Measurements from ENCODE around the gene INCENP. TPM values are rescaled to one million over a fixed set of nuclear protein-coding genes. Genes with fewer than 3 reads are reported as not detected.

Gene INCENP
- total RNA-seq, 1 experiment from 2014 or later, result 86.6 TPM

DNA sequence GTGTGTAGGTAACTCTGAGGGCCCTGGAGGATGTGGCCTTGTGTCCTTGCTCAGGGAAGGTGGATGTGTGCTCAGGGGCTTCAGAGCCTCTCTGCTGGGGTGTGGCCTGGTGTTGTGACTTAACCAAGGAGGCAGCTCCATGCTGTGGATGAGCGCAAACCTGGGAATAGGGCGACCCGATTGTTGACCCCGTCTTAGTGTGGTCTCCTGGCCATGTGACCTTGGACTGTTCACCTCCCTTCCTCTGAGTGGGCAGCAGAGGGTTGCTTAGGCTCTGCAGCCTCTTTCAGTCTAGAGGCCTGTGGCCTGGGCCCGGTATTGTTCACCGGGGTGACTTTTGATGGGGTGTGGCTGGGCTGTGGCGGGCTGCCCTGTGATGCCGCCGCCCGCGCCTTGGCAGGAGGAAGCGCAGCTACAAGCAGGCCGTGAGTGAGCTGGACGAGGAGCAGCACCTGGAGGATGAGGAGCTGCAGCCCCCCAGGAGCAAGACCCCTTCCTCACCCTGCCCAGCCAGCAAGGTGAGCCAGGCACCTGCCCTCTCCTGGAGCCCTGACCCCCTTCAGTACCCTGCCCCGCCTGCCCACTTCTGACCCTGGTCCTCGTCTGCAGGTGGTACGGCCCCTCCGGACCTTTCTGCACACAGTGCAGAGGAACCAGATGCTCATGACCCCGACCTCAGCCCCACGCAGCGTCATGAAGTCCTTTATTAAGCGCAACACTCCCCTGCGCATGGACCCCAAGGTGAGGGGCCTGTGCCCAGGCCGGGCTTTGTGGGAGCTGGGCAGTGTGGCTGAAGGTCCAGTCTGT lies 16.7 kb downstream of the INCENP start:
- no peak for DNase-seq (ENCODE audit: low read depth)

DNA sequence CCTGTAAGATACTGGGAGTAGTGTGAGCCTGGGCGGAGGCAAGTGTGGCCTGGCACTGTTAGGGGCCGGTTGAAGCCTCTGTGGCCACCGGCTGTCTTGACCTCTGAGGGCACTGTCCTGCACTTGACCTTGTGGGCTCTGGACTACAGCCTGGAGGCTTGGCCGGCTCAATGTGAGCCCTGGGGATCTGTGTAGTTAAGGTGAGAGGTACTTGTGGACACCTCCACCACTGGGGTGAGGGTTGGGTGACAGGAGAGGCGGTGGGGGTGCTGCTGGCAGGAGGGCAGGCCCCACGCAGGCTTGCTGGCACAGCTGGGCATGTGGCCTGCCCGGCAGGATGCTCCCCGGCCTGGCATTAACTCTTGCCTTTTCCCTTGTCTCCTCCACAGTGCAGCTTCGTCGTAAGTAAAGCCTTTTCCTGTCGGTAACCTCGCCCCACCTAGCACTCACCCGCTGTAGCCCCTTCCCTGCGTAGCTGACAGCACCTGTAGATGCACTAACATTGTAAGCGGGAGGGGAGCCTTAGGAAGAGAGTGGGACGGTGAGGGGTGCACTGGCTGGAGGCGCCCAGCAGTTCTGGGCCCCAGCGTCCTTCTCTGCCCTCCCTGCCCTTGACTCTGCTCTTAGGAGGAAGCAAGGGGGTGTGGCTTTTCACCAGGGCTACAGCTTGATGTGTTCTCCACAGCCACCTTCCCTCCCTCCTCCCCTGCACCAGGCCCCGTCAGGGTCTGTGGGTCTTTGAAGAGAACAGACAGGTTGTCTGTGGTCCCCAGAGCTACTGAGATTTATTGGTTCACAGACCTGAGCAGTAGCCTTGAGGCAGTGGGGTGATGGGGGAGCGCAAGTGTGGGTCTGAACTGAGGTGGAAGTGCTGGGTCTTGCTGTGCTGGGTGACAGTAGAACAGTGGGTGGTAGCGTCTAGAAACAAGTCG lies 17.6 kb downstream of the INCENP start:
- no peak for DNase-seq (ENCODE audit: low read depth)

GRCh38 chr11:62142043-62142375 lies 18.2 kb downstream of the INCENP start:
- no peak for DNase-seq (ENCODE audit: low read depth)

- no peak for DNase-seq (ENCODE audit: low read depth)
Observed at GRCh38 chr11:62142921-62143320, 19.1 kb downstream of the INCENP start.

DNA sequence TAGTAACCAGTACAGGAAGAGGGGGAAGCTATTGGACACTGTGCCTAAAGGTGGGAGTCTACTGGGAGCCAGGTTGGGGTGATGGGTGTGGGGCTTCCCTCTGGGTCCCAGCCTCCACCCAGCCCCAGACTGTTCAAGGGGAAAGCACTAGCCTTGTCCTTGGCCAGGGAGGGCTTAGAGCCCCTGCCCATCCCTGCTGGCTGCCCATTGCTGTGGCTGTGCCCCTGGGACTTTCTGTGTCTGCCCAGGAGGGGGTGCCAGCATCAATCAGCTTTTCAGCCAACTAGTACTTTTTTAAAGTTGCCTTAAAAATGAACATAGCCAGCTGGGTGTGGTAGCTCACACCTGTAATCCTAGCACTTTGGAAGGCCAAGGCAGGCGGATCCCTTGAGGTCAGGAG lies 19.9 kb downstream of the INCENP start:
- no peak for DNase-seq (ENCODE audit: low read depth)

- no peak for DNase-seq (ENCODE audit: low read depth)
Observed at GRCh38 chr11:62144641-62145255, 20.9 kb downstream of the INCENP start.

GRCh38 chr11:62145261-62145871 lies 21.6 kb downstream of the INCENP start:
- no peak for DNase-seq (ENCODE audit: low read depth)

- DNase-seq (ENCODE audit: low read depth), result no peak
Observed at GRCh38 chr11:62146476-62147200, 22.8 kb downstream of the INCENP start.

- no peak for DNase-seq (ENCODE audit: low read depth)
Observed at GRCh38 chr11:62147545-62147944, 23.7 kb downstream of the INCENP start.

DNA sequence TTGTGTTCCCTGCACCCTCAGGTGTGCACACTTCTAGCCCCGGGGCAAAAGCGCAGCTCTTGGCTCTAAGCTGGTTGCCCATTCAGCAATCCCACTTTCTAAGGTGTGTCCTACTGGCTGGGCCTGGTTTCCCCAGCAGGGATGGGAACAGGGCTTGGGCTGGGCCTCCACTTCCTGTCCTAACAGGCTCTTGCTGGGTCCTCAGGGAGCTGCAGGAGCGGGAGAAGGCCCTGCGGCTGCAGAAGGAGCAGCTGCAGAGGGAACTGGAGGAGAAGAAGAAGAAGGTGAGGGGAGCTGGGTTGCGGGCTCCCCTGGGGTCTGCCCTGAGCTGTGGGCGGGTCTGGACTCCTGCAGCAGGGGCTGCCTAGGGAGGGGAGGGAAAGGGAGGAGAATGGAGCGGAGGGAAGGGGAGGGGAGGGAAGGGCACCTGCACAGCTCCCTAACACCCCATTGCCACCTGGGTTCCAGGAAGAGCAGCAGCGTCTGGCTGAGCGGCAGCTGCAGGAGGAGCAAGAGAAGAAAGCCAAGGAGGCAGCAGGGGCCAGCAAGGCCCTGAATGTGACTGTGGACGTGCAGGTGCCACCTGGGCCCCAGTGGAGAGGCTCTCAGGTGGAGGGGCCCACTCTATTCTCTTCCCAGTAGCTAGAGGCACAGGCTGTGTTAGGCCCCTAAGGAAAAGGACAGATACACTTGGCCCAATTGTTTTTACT lies 24.6 kb downstream of the INCENP start:
- no peak for DNase-seq (ENCODE audit: low read depth)

DNA sequence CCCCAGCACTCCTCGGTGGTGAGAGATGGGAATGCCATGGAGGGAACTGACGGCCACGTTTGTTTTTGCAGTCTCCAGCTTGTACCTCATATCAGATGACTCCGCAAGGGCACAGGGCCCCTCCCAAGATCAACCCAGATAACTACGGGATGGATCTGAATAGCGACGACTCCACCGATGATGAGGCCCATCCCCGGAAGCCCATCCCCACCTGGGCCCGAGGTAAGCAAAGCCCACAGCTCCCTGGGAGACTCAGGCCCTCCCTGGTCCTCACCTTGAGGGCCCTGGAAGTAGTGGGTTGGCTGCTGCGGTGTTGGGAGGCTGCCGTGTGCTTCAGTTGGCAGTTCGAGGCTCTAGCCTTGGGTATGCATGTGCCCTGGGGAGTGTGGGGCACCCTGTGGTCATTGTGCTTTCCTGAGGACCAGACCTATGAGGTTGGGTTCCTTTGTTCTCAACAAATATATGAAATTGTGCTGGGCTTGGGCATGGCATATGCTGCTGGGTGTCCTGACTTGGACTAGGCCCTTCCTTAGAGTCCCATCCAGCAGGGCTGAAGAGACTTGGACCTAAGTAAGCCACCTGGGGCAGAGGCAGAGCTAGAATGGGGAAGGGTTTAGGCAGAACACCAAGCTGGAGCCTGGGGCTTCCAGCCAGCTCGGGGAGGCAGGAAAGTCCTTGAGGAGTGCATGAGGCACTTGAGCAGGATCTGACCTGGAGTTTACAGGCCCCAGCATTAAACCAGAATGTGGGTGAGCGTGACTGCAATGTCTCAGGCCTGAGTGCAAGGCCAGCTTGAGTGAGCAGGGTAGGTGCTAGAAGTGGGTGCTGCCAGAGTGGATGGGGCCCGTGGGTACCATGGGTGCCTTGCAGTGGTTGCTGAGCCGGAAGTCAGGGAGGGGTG lies 26.4 kb downstream of the INCENP start:
- no peak for DNase-seq (ENCODE audit: low read depth)

DNA sequence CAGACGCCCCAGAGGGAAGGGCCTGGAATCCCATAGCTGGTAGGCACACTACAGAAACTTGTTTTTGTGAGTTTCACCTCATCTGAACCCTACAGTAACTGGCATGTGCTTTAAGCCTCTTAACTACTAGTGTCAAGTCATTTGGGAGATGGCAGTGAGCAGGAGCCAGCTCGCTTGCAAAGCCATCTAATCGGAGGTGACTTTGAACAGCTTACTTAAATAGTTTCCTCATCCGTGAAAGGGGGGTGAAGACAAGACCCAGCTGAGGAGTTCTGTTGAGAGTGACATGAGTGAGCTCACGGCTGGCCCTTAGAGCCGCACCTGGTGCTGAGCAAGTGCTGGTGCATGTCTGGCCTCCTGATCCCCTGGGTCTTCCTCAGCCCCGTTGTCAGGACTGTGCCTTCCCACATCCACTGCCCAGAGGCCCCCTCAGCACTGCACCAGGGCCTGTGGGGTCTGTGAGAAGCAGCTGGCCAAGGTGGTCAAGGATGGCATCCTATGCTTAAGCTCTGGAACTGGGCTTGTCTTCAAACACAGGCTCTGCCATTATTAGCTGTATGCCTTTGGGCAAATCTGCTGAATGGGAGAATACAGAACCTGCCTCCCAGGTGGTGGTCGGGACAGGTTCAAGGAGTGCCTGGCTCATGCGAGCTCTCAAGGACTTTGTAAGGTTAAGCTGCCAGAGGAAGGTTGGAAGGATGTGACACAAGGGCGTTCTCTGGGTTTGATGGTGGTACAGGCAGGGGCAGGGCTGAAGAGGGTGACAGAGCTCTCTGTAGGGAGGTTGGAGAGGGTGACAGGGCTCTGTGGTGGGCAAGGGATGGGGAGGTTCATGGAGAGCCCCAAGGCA lies 27.3 kb downstream of the INCENP start:
- no peak for DNase-seq (ENCODE audit: low read depth)

- DNase-seq (ENCODE audit: low read depth), result no peak
Observed at GRCh38 chr11:62151737-62152102, 27.9 kb downstream of the INCENP start.

DNA sequence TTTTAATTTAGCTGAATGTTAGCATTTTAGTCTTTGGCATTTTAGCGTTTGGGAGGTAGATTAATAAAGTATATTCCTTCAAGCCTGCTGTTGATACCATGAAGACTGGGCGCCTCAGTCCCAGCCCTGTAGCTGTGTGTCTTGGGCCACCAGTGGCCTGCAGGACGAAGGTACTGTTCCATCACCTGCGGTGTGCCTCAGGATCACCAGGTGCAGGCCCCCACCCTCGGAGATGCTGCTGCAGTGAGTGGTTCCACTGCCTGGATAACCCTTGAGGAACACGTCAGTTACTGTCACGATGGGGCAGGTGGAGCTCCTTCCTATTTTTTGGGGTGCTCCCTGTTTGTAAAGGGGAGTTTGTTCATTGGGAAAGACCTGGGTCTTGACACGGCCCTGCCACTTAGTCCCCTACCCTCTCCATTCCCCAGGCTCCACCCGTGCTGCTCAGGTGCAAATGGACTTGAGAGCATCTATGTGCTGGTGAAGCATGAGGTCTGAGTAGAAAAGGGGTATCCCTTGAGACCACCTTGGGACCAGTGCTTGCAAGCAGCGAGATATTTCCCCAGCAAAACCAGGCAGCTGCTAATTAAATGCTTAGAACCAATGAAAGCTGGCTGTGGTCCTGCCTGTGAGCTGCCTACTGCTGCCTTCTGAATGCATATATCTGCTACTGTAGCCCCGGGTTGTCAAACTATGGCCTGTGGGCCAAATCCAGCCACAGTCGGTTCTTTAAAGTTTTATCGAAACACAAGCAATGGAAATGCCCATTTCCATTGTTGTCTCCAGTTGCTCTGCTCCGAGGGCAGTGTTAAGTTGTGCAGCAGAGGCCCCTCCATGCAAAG lies 28.7 kb downstream of the INCENP start:
- no peak for DNase-seq (ENCODE audit: low read depth)

GRCh38 chr11:62153087-62153395 lies 29.2 kb downstream of the INCENP start:
- no peak for DNase-seq (ENCODE audit: low read depth)

DNA sequence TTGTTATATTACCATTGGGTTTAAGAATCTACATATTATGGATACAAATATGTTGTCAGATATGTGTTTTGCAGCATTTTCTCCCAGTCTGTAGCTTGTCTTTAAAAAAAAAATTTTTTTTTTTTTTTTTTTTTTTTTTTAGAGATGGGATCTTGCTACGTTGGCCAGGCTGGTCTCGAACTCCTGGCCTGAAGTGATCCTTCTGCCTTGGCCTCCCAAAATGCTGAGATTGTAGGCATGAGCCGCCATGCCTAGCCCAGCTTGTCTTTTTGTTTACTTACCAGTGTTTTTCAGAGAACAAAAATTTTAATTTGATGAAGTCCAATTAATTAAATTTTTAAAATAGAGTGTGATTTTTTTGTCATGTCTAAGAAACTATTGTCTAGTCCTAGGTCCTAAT lies 29.8 kb downstream of the INCENP start:
- no peak for DNase-seq (ENCODE audit: low read depth)

DNA sequence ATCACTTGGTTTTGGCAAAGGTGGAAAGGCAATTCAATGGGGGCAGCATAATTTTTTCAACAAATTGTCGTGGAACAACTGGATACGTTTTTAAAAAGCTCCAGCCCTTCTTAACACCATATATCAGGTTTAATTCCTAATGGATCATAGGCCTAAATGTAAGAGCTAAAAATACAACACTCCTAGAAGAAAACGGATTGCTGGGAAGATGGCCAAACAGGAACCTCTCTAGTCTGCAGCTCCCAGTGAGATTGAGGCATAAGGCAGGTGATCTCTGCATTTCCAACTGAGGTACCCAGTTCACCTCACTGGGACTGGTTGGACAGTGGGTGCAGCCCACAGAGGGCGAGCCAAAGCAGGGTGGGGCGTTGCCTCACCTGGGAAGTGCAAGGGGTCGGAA lies 33.8 kb downstream of the INCENP start:
- DNase-seq (ENCODE audit: low read depth), result no peak

GRCh38 chr11:62166371-62166770 lies 42.6 kb downstream of the INCENP start:
- no peak for DNase-seq (ENCODE audit: low read depth)

Data from LHCN-M2 (cell line).